Neural progenitor cell (in vitro differentiated cells): ENCODE data around the gene ACTR5. TPM values are rescaled to one million over a fixed set of nuclear protein-coding genes. Genes with fewer than 3 reads are reported as not detected.
A peak's percentile ranks its signal among the peaks of the same experiment; 100 is the strongest.

Experiments used
- DNase-seq: peaks from one replicate; pipeline ENCODE4 v3.0.0-alpha.2; 2016; ENCODE audit warnings: low spot score
- H2AFZ ChIP-seq: fragments of 200-600 bp; sonication (generic); replicated peaks from 2 replicates; pipeline ENCODE4 v1.6.1; 2016; ENCODE audit warnings: antibody characterized with exemption
- H3F3A ChIP-seq: fragments of 200-600 bp; sonication (generic); 2 replicates; pipeline ENCODE4 v1.6.1; 2016; ENCODE audit warnings: antibody characterized with exemption, low read depth
- H3K27ac ChIP-seq: fragments of 200-600 bp; sonication (generic); 2 replicates; pipeline ENCODE4 v1.5.1; 2016; ENCODE audit warnings: mild to moderate bottlenecking
- H3K27me3 ChIP-seq: fragments of 200-600 bp; sonication (generic); 2 replicates; pipeline ENCODE4 v1.6.1; 2016; ENCODE audit warnings: mild to moderate bottlenecking, moderate library complexity
- H3K36me3 ChIP-seq: fragments of 200-600 bp; sonication (generic); 2 replicates; pipeline ENCODE4 v1.5.1; 2016
- H3K4me1 ChIP-seq: fragments of 200-600 bp; sonication (generic); 2 replicates; pipeline ENCODE4 v1.6.1; 2016; ENCODE audit warnings: mixed run types
- H3K4me2 ChIP-seq: fragments of 200-600 bp; sonication (generic); 2 replicates; pipeline ENCODE4 v1.6.1; 2016
- H3K4me3 ChIP-seq: fragments of 200-600 bp; sonication (generic); 2 replicates; pipeline ENCODE4 v1.5.1; 2016
- H3K79me2 ChIP-seq: fragments of 200-600 bp; sonication (generic); 2 replicates; pipeline ENCODE4 v1.6.1; 2016; ENCODE audit warnings: low read depth
- H3K9ac ChIP-seq: fragments of 200-600 bp; sonication (generic); 2 replicates; pipeline ENCODE4 v1.6.1; 2016
- H3K9me3 ChIP-seq: fragments of 200-600 bp; sonication (generic); 2 replicates; pipeline ENCODE4 v1.5.1; 2016; ENCODE audit warnings: low read depth
- H4K20me1 ChIP-seq: fragments of 200-600 bp; sonication (generic); 2 replicates; pipeline ENCODE4 v1.6.1; 2016; ENCODE audit warnings: low read depth
- H3K27ac Mint-ChIP-seq: 3 replicates; pipeline ENCODE4 v1.8.0; 2021; ENCODE audit warnings: mixed read lengths
- H3K27me3 Mint-ChIP-seq: 2 replicates; pipeline ENCODE4 v1.8.0; 2022; ENCODE audit warnings: low read depth, mild to moderate bottlenecking, inconsistent platforms, moderate library complexity, mixed read lengths; ENCODE audit not compliant: insufficient read depth
- H3K36me3 Mint-ChIP-seq: 3 replicates; pipeline ENCODE4 v1.8.0; 2021; ENCODE audit warnings: mixed read lengths
- H3K4me1 Mint-ChIP-seq: 3 replicates; pipeline ENCODE4 v1.8.0; 2021; ENCODE audit warnings: mixed read lengths
- H3K4me3 Mint-ChIP-seq: 3 replicates; pipeline ENCODE4 v1.8.0; 2021; ENCODE audit warnings: mild to moderate bottlenecking, moderate library complexity, mixed read lengths
- H3K9me3 Mint-ChIP-seq: 3 replicates; pipeline ENCODE4 v1.8.0; 2020; ENCODE audit warnings: mixed read lengths
- CTCF ChIP-seq: fragments of 200-600 bp; sonication (generic); IDR thresholded peaks from 2 replicates; pipeline ENCODE4 v1.5.1; 2017; ENCODE audit warnings: antibody characterized with exemption, mild to moderate bottlenecking
- EZH2 ChIP-seq: fragments of 200-600 bp; sonication (generic); IDR thresholded peaks from 2 replicates; pipeline ENCODE4 v1.6.1; 2017; ENCODE audit warnings: antibody characterized with exemption, mild to moderate bottlenecking, moderate library complexity
- EZH2phosphoT487 ChIP-seq: fragments of 200-600 bp; sonication (generic); IDR thresholded peaks from 2 replicates; pipeline ENCODE4 v1.6.1; 2017; ENCODE audit warnings: antibody characterized with exemption
- total RNA-seq: library from RNA; depleted of rRNA; stranded (reverse); fragments of >200 nt; gene quantifications from 2 replicates; pipeline ENCODE4 v1.2.3, GENCODE V29; 2015; ENCODE audit warnings: low replicate concordance

ACTR5 gene
- total RNA-seq, 1 donor from 2014 or later, result 9.2 TPM

GRCh38 chr20:38728911-38729642, 19.2 kb upstream of the ACTR5 start:
- H2AFZ ChIP-seq, result no peak overlapping the region
- peak overlapping the region; percentile 58 for H3K4me2 ChIP-seq
- Mint-ChIP-seq H3K27ac (no peak overlapping the region), H3K4me3 (peak overlapping the region; percentile 75), H3K4me1 (peaks cover 43% of the 10 kb centered on the region), H3K27me3 (peaks cover 90% of the 10 kb centered on the region), H3K36me3 (no peaks in the 10 kb centered on the region), H3K9me3 (peaks cover 6% of the 10 kb centered on the region)
- peak; percentile 80 for DNase-seq
- H3K9me3 ChIP-seq, result no peaks in the 10 kb centered on the region
- H3K27ac ChIP-seq, result no peak overlapping the region
- H3K27me3 ChIP-seq, result peaks cover 100% of the 10 kb centered on the region
- H3K4me3 ChIP-seq, result peak overlapping the region; percentile 18
- no peaks in the 10 kb centered on the region for H3K36me3 ChIP-seq
- H3K79me2 ChIP-seq, result no peaks in the 10 kb centered on the region
- no peak overlapping the region for H3K9ac ChIP-seq
- H3F3A ChIP-seq, result peaks cover 19% of the 10 kb centered on the region
- TF ChIP-seq EZH2phosphoT487, result peak; percentile 98
- no peak for TF ChIP-seq CTCF
- TF ChIP-seq EZH2, result peak; percentile 94
- peaks cover 59% of the 10 kb centered on the region for H4K20me1 ChIP-seq
- H3K4me1 ChIP-seq, result peaks cover 11% of the 10 kb centered on the region

DNA sequence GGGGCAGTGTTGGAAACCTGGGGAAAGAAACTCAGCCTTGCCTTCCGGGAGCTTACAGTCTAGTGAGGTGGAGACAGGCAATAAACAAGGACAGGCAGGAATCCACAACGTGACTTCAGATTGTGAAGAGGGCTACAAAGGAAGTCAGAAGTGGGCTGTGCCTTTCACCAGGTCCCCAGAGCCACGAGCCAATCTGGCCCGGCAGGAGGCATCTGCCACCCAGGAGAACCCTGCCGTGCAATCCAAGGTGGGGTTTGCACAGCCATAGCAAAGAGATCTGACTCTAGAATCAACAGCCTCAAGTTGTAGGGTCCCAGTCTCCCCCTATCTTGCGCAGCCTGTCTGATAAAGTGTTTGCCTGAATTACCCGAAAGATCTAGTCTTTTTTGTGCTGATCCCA, 18.5 kb upstream of the ACTR5 start:
- H3K27ac Mint-ChIP-seq, result no peak overlapping the region
- no peak overlapping the region for H3K27ac ChIP-seq
- peaks cover 40% of the 10 kb centered on the region for H3K4me1 Mint-ChIP-seq
- no peak overlapping the region for H3K9ac ChIP-seq
- H3F3A ChIP-seq, result peaks cover 19% of the 10 kb centered on the region
- no peaks in the 10 kb centered on the region for H3K9me3 ChIP-seq
- no peaks in the 10 kb centered on the region for H3K79me2 ChIP-seq
- H3K4me1 ChIP-seq, result peaks cover 11% of the 10 kb centered on the region
- peak overlapping the region; percentile 49 for H3K4me3 Mint-ChIP-seq
- H3K27me3 ChIP-seq, result peaks cover 100% of the 10 kb centered on the region
- H4K20me1 ChIP-seq, result peaks cover 54% of the 10 kb centered on the region
- H3K36me3 Mint-ChIP-seq, result no peaks in the 10 kb centered on the region
- no peaks in the 10 kb centered on the region for H3K36me3 ChIP-seq
- no peak overlapping the region for H2AFZ ChIP-seq
- TF ChIP-seq EZH2phosphoT487, result no peak
- no peak for TF ChIP-seq EZH2
- no peak for TF ChIP-seq CTCF
- no peak for DNase-seq
- peaks cover 88% of the 10 kb centered on the region for H3K27me3 Mint-ChIP-seq
- H3K9me3 Mint-ChIP-seq, result peaks cover 6% of the 10 kb centered on the region
- peak overlapping the region; percentile 58 for H3K4me2 ChIP-seq
- no peak overlapping the region for H3K4me3 ChIP-seq

DNA sequence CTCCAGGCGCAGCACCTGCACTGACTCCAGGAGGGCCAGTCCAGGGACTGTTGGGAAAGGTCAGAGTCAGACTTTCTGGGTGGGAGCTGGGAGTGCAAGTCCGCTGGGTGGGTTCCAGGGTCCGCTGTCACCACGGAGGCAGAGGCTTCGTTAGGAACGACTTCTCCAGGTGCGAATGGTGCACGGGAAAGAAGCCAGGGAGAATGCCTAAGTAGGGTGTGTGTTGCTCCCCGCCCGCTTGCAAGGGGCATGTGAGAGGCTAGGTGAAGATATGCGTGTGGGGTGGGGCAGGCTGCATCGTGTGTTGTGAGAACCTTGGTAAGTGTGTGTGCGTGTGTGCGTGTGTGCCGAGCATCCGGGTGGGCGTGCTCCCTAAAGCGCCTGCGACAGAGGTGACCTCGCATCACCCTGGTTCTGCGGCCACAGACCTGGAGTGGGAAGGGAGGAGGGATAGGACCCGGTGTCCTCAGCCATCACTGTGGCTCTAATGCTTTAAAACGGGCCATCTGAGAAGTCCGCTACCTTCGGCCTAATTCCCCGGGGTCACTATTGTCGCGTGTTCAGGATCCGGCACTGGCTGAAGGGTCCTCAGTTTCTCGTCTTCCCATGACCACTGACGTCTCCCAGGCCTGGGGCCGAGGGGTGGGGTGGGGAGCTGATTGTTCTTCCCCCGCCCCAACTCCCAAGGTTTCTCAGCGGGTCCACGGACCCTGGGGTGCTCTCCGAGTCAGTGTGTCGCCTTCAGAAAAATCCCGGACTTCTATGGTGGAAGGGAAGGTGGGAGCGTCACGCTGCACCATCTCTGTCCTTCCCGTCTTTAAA, 17.9 kb upstream of the ACTR5 start:
- Histone ChIP-seq H3K4me3 (peak overlapping the region; percentile 34), H3K79me2 (no peaks in the 10 kb centered on the region), H3K36me3 (no peaks in the 10 kb centered on the region), H2AFZ (no peak overlapping the region), H4K20me1 (peaks cover 48% of the 10 kb centered on the region), H3K9ac (no peak overlapping the region), H3K9me3 (no peaks in the 10 kb centered on the region), H3F3A (peaks cover 19% of the 10 kb centered on the region), H3K27me3 (peaks cover 100% of the 10 kb centered on the region), H3K4me1 (peaks cover 11% of the 10 kb centered on the region), H3K27ac (no peak overlapping the region), H3K4me2 (peak overlapping the region; percentile 79)
- Mint-ChIP-seq H3K36me3 (no peaks in the 10 kb centered on the region), H3K9me3 (peaks cover 6% of the 10 kb centered on the region), H3K27ac (no peak overlapping the region), H3K4me3 (peak overlapping the region; percentile 80), H3K27me3 (peaks cover 84% of the 10 kb centered on the region), H3K4me1 (peaks cover 36% of the 10 kb centered on the region)
- TF ChIP-seq EZH2, result peak; percentile 89
- TF ChIP-seq CTCF, result no peak
- peak; percentile 74 for TF ChIP-seq EZH2phosphoT487
- no peak for DNase-seq
